ENCODE measurements around the gene ANK3. TPM values are rescaled to one million over a fixed set of nuclear protein-coding genes. Genes with fewer than 3 reads are reported as not detected.

ANK3 gene
- total RNA-seq, 1 donor from 2014 or later, result 12.6 TPM

- H3K27ac Mint-ChIP-seq (ENCODE audit: unreplicated experiment), result no peak overlapping the region
- no peaks in the 10 kb centered on the region for H3K9me3 Mint-ChIP-seq (ENCODE audit: unreplicated experiment)
- no peaks in the 10 kb centered on the region for H3K36me3 Mint-ChIP-seq (ENCODE audit: low read depth, unreplicated experiment)
- H3K27me3 Mint-ChIP-seq (ENCODE audit: unreplicated experiment), result no peaks in the 10 kb centered on the region
- H3K4me3 Mint-ChIP-seq (ENCODE audit: unreplicated experiment), result no peak overlapping the region
- peak; percentile 16 for TF ChIP-seq CTCF (IDR thresholded peaks at IDR 0.05; ENCODE audit: unreplicated experiment)
- DNase-seq (ENCODE audit: low spot score), result peak; percentile 14
- peaks cover 3% of the 10 kb centered on the region for H3K4me1 Mint-ChIP-seq (ENCODE audit: unreplicated experiment)
These were observed 341.6 kb downstream of the ANK3 start for GRCh38 chr10:60048091-60048501.

- Mint-ChIP-seq H3K27ac (ENCODE audit: unreplicated experiment) (no peak overlapping the region), H3K4me3 (ENCODE audit: unreplicated experiment) (no peak overlapping the region), H3K36me3 (ENCODE audit: low read depth, unreplicated experiment) (no peaks in the 10 kb centered on the region), H3K4me1 (ENCODE audit: unreplicated experiment) (peaks cover 4% of the 10 kb centered on the region), H3K9me3 (ENCODE audit: unreplicated experiment) (no peaks in the 10 kb centered on the region), H3K27me3 (ENCODE audit: unreplicated experiment) (no peaks in the 10 kb centered on the region)
- no peak for DNase-seq (ENCODE audit: low spot score)
- no peak for TF ChIP-seq CTCF (IDR thresholded peaks at IDR 0.05; ENCODE audit: unreplicated experiment)
These were observed 344.1 kb downstream of the ANK3 start for GRCh38 chr10:60045571-60045970.

- H3K27me3 Mint-ChIP-seq (ENCODE audit: unreplicated experiment), result no peaks in the 10 kb centered on the region
- H3K4me1 Mint-ChIP-seq (ENCODE audit: unreplicated experiment), result peaks cover 4% of the 10 kb centered on the region
- no peak overlapping the region for H3K27ac Mint-ChIP-seq (ENCODE audit: unreplicated experiment)
- H3K4me3 Mint-ChIP-seq (ENCODE audit: unreplicated experiment), result no peak overlapping the region
- DNase-seq (ENCODE audit: low spot score), result no peak
- TF ChIP-seq CTCF (IDR thresholded peaks at IDR 0.05; ENCODE audit: unreplicated experiment), result no peak
- H3K9me3 Mint-ChIP-seq (ENCODE audit: unreplicated experiment), result no peaks in the 10 kb centered on the region
- H3K36me3 Mint-ChIP-seq (ENCODE audit: low read depth, unreplicated experiment), result no peaks in the 10 kb centered on the region
These were observed 344.7 kb downstream of the ANK3 start for GRCh38 chr10:60044971-60045370.

GRCh38 chr10:60044242-60044641 is 345.4 kb downstream of the ANK3 start:
- no peak overlapping the region for H3K4me3 Mint-ChIP-seq (ENCODE audit: unreplicated experiment)
- no peaks in the 10 kb centered on the region for H3K36me3 Mint-ChIP-seq (ENCODE audit: low read depth, unreplicated experiment)
- no peaks in the 10 kb centered on the region for H3K27me3 Mint-ChIP-seq (ENCODE audit: unreplicated experiment)
- DNase-seq (ENCODE audit: low spot score), result no peak
- no peaks in the 10 kb centered on the region for H3K9me3 Mint-ChIP-seq (ENCODE audit: unreplicated experiment)
- TF ChIP-seq CTCF (IDR thresholded peaks at IDR 0.05; ENCODE audit: unreplicated experiment), result no peak
- peaks cover 4% of the 10 kb centered on the region for H3K4me1 Mint-ChIP-seq (ENCODE audit: unreplicated experiment)
- H3K27ac Mint-ChIP-seq (ENCODE audit: unreplicated experiment), result no peak overlapping the region

- H3K9me3 Mint-ChIP-seq (ENCODE audit: unreplicated experiment), result no peaks in the 10 kb centered on the region
- H3K36me3 Mint-ChIP-seq (ENCODE audit: low read depth, unreplicated experiment), result no peaks in the 10 kb centered on the region
- DNase-seq (ENCODE audit: low spot score), result no peak
- H3K27ac Mint-ChIP-seq (ENCODE audit: unreplicated experiment), result no peak overlapping the region
- no peaks in the 10 kb centered on the region for H3K27me3 Mint-ChIP-seq (ENCODE audit: unreplicated experiment)
- TF ChIP-seq CTCF (IDR thresholded peaks at IDR 0.05; ENCODE audit: unreplicated experiment), result no peak
- no peak overlapping the region for H3K4me3 Mint-ChIP-seq (ENCODE audit: unreplicated experiment)
- peaks cover 4% of the 10 kb centered on the region for H3K4me1 Mint-ChIP-seq (ENCODE audit: unreplicated experiment)
These were observed 346.0 kb downstream of the ANK3 start for GRCh38 chr10:60043561-60044241.

All from endothelial cell (in vitro differentiated cells).